ENCODE data around the gene PYDC1. TPM values are rescaled to one million over a fixed set of nuclear protein-coding genes. Genes with fewer than 3 reads are reported as not detected.

The PYDC1 gene
- total and polyA plus RNA-seq, 2 of the 13 experiments (the other 11 are each of a cell fraction or from before 2014, with no cell fraction given), result not detected

GRCh38 chr16:31215287-31216162, 1.4 kb downstream of the PYDC1 start (continued):
- no peak for TF ChIP-seq ZNF646 (CRISPR knock-in tag; IDR thresholded peaks at IDR 0.05)
- 0 out of 2 replicates have a peak, but pooled peaks have one; percentile 64 for TF ChIP-seq ATF7-NPFF (CRISPR knock-in tag; IDR thresholded peaks at IDR 0.05; ENCODE audit: low read depth)
- TF ChIP-seq PHF21A (CRISPR knock-in tag; IDR thresholded peaks at IDR 0.05), result peak; percentile 30; the same call in 1 of the 2 replicates
- no peak for TF ChIP-seq GATA4 (IDR thresholded peaks at IDR 0.05; ENCODE audit: borderline replicate concordance, low read depth)
- no peak for TF ChIP-seq ZNF570 (CRISPR knock-in tag; IDR thresholded peaks at IDR 0.05; ENCODE audit: borderline replicate concordance)
- TF ChIP-seq ZNF224 (CRISPR knock-in tag; IDR thresholded peaks at IDR 0.05), result no peak
- no peak for TF ChIP-seq HMGXB4 (CRISPR knock-in tag; IDR thresholded peaks at IDR 0.05; ENCODE audit: borderline replicate concordance in 1 of 2, low read depth in 1 of 2)
- TF ChIP-seq ZNF350 (CRISPR knock-in tag; IDR thresholded peaks at IDR 0.05; ENCODE audit: borderline replicate concordance, low read depth), result peak; percentile 30; the same call in 1 of the 2 replicates
- TF ChIP-seq MTERF4 (CRISPR knock-in tag; IDR thresholded peaks at IDR 0.05), result 0 out of 2 replicates have a peak, but pooled peaks have one; percentile 40
- no peak for TF ChIP-seq IRF2 (CRISPR knock-in tag; IDR thresholded peaks at IDR 0.05)
- no peak for TF ChIP-seq EHMT2 (IDR thresholded peaks at IDR 0.05; ENCODE audit: borderline replicate concordance, low read depth, low read length)
- no peak for TF ChIP-seq ZNF549 (CRISPR knock-in tag; IDR thresholded peaks at IDR 0.05)
- TF ChIP-seq ZNF720 (CRISPR knock-in tag; IDR thresholded peaks at IDR 0.05), result no peak
- TF ChIP-seq SETDB1 (CRISPR knock-in tag; IDR thresholded peaks at IDR 0.05; ENCODE audit: borderline replicate concordance), result no peak
- TF ChIP-seq ZFP1 (CRISPR knock-in tag; IDR thresholded peaks at IDR 0.05), result no peak
- no peak for TF ChIP-seq RAD51 (IDR thresholded peaks at IDR 0.05; ENCODE audit: borderline replicate concordance)
- 0 out of 2 replicates have a peak, but pooled peaks have one; percentile 20 for TF ChIP-seq ZFY (CRISPR knock-in tag; IDR thresholded peaks at IDR 0.05)
- peak; percentile 38; the same call in 1 of the 2 replicates for TF ChIP-seq TAF1 (CRISPR knock-in tag; IDR thresholded peaks at IDR 0.05)
- no peak for TF ChIP-seq CEBPB (IDR thresholded peaks at IDR 0.05; ENCODE audit: borderline replicate concordance, low read depth, low read length)

Measured in HepG2 (cell line).